H9 (cell line): ENCODE results near the gene HS2ST1. TPM values are rescaled to one million over a fixed set of nuclear protein-coding genes. Genes with fewer than 3 reads are reported as not detected.

Experiments used
- DNase-seq: peaks from one replicate; pipeline ENCODE4 v3.0.0-alpha.2; 2017
- H2AFZ ChIP-seq: one replicate; pipeline ENCODE4 v1.6.1; 2013; ENCODE audit warnings: mild to moderate bottlenecking, low read length, control low read depth, moderate library complexity
- H2AK5ac ChIP-seq: 2 replicates; pipeline ENCODE4 v1.6.1; 2013; ENCODE audit warnings: low read length, control low read depth, mixed read lengths; ENCODE audit not compliant: insufficient read length
- H2BK120ac ChIP-seq: one replicate; pipeline ENCODE4 v1.6.1; 2013; ENCODE audit warnings: low read depth, mild to moderate bottlenecking, low read length, control low read depth, inconsistent platforms; ENCODE audit not compliant: poor library complexity, severe bottlenecking
- H2BK12ac ChIP-seq: 2 replicates; pipeline ENCODE4 v1.6.1; 2013; ENCODE audit warnings: low read length, control low read depth, mixed read lengths, low read depth; ENCODE audit not compliant: insufficient read length
- H2BK15ac ChIP-seq: 2 replicates; pipeline ENCODE4 v1.6.1; 2013; ENCODE audit warnings: low read depth, low read length, control low read depth
- H2BK20ac ChIP-seq: one replicate; pipeline ENCODE4 v1.6.1; 2013; ENCODE audit warnings: low read depth, mild to moderate bottlenecking, low read length, control low read depth, inconsistent platforms; ENCODE audit not compliant: poor library complexity, severe bottlenecking
- H2BK5ac ChIP-seq: 2 replicates; pipeline ENCODE4 v1.6.1; 2013; ENCODE audit warnings: low read length, control low read depth, mixed read lengths; ENCODE audit not compliant: insufficient read length
- H3K14ac ChIP-seq: 2 replicates; pipeline ENCODE4 v1.6.1; 2013; ENCODE audit warnings: low read length, control low read depth; ENCODE audit not compliant: insufficient read depth
- H3K18ac ChIP-seq: 2 replicates; pipeline ENCODE4 v1.6.1; 2013; ENCODE audit warnings: low read depth, mild to moderate bottlenecking, mixed read lengths, low read length, control low read depth; ENCODE audit not compliant: insufficient read length
- H3K23ac ChIP-seq: 2 replicates; pipeline ENCODE4 v1.6.1; 2013; ENCODE audit warnings: low read length, control low read depth, mixed read lengths, low read depth; ENCODE audit not compliant: insufficient read length
- H3K23me2 ChIP-seq: 2 replicates; pipeline ENCODE4 v1.6.1; 2013; ENCODE audit warnings: low read depth, mild to moderate bottlenecking, mixed read lengths, low read length, control low read depth; ENCODE audit not compliant: insufficient read length, poor library complexity, severe bottlenecking
- H3K27ac ChIP-seq: 2 replicates; pipeline ENCODE4 v1.5.1; 2013; ENCODE audit warnings: low read length, control low read depth, mixed read lengths, low read depth; ENCODE audit not compliant: insufficient read length
- H3K27me3 ChIP-seq: 2 replicates; pipeline ENCODE4 v1.6.1; 2013; ENCODE audit warnings: low read length, control low read depth, inconsistent platforms; ENCODE audit not compliant: insufficient read depth
- H3K4ac ChIP-seq: 2 replicates; pipeline ENCODE4 v1.6.1; 2013; ENCODE audit warnings: low read depth, mild to moderate bottlenecking, control low read depth, inconsistent platforms, low read length, moderate library complexity
- H3K4me1 ChIP-seq: 2 replicates; pipeline ENCODE4 v1.6.1; 2013; ENCODE audit warnings: low read length, control low read depth, inconsistent platforms; ENCODE audit not compliant: insufficient read depth
- H3K4me2 ChIP-seq: 2 replicates; pipeline ENCODE4 v1.6.1; 2013; ENCODE audit warnings: low read length, control low read depth, mixed read lengths; ENCODE audit not compliant: insufficient read length, insufficient read depth
- H3K56ac ChIP-seq: 2 replicates; pipeline ENCODE4 v1.6.1; 2013; ENCODE audit warnings: low read depth, mild to moderate bottlenecking, mixed read lengths, low read length, control low read depth; ENCODE audit not compliant: insufficient read length
- H3K79me1 ChIP-seq: 2 replicates; pipeline ENCODE4 v1.6.1; 2013; ENCODE audit warnings: low read depth, mild to moderate bottlenecking, moderate library complexity, low read length, control low read depth, inconsistent platforms; ENCODE audit not compliant: insufficient read depth, poor library complexity, severe bottlenecking
- H3K79me2 ChIP-seq: 2 replicates; pipeline ENCODE4 v1.6.1; 2013; ENCODE audit warnings: low read length, control low read depth, inconsistent platforms; ENCODE audit not compliant: insufficient read depth
- H3K9ac ChIP-seq: 2 replicates; pipeline ENCODE4 v1.6.1; 2013; ENCODE audit warnings: low read length, control low read depth, mixed read lengths; ENCODE audit not compliant: insufficient read length; ENCODE audit errors: extremely low read depth
- H3K9me3 ChIP-seq: one replicate; pipeline ENCODE4 v1.6.1; 2013; ENCODE audit warnings: low read depth, low read length, inconsistent platforms; ENCODE audit not compliant: control insufficient read depth
- H3T11ph ChIP-seq: one replicate; pipeline ENCODE4 v1.6.1; 2013; ENCODE audit warnings: mild to moderate bottlenecking, low read length, control low read depth, inconsistent platforms
- H4K20me1 ChIP-seq: one replicate; pipeline ENCODE4 v1.6.1; 2013; ENCODE audit not compliant: control insufficient read depth, insufficient read length, insufficient read depth
- H4K5ac ChIP-seq: 2 replicates; pipeline ENCODE4 v1.6.1; 2013; ENCODE audit warnings: low read depth, mild to moderate bottlenecking, mixed read lengths, low read length, control low read depth; ENCODE audit not compliant: insufficient read length
- H4K8ac ChIP-seq: replicated peaks from 2 replicates; pipeline ENCODE4 v1.6.1; 2013; ENCODE audit warnings: low read length, control low read depth, mixed read lengths, low read depth; ENCODE audit not compliant: insufficient read length
- H4K91ac ChIP-seq: 2 replicates; pipeline ENCODE4 v1.6.1; 2013; ENCODE audit warnings: low read depth, mild to moderate bottlenecking, moderate library complexity, mixed read lengths, low read length, control low read depth; ENCODE audit not compliant: insufficient read length
- H3K27ac Mint-ChIP-seq, 3 experiments: 2 replicates in 2 of 3; 3 replicates in 1 of 3; pipeline ENCODE4 v1.8.0; 2020 to 2021; ENCODE audit warnings: mixed read lengths in 3 of 3, mild to moderate bottlenecking in 1 of 3, moderate library complexity in 1 of 3
- H3K27me3 Mint-ChIP-seq: 2 replicates; pipeline ENCODE4 v1.8.0; 2021; ENCODE audit warnings: low read depth, mild to moderate bottlenecking, moderate library complexity, mixed read lengths
- H3K36me3 Mint-ChIP-seq, 3 experiments: 2 replicates in 2 of 3; 3 replicates in 1 of 3; pipeline ENCODE4 v1.8.0; 2020 to 2021; ENCODE audit warnings: low read depth in 3 of 3, mixed read lengths in 3 of 3; ENCODE audit not compliant: insufficient read depth in 1 of 3
- H3K4me1 Mint-ChIP-seq, 2 experiments: 2 replicates each; pipeline ENCODE4 v1.8.0; 2020; ENCODE audit warnings: mixed read lengths in 2 of 2
- H3K4me3 Mint-ChIP-seq, 2 experiments: 2 replicates in 1 of 2; 3 replicates in 1 of 2; pipeline ENCODE4 v1.8.0; 2020 to 2021; ENCODE audit warnings: mild to moderate bottlenecking in 2 of 2, mixed read lengths in 2 of 2, moderate library complexity in 1 of 2
- H3K9me3 Mint-ChIP-seq, 2 experiments: 2 replicates in 1 of 2; 3 replicates in 1 of 2; pipeline ENCODE4 v1.8.0; 2020; ENCODE audit warnings: mild to moderate bottlenecking in 2 of 2, mixed read lengths in 2 of 2, moderate library complexity in 1 of 2
- CTCF ChIP-seq: fragments of 200-600 bp; sonication (generic); conservative IDR thresholded peaks from 3 replicates; pipeline ENCODE4 v1.8.0; 2021; ENCODE audit warnings: antibody characterized with exemption, mild to moderate bottlenecking
- WGBS: extraction: QIAGEN DNeasy Blood & Tissue Kit; methylation state at CpG from one replicate; pipeline ENCODE4 v1.1.7; 2013; ENCODE audit warnings: missing lambda C conversion rate, low lambda C conversion rate, mixed read lengths; ENCODE audit not compliant: insufficient read length; ENCODE audit errors: extremely low coverage; 5-methylcytosine and 5-hydroxymethylcytosine counted together
- total RNA-seq: library from RNA; stranded (reverse); gene quantifications from 2 replicates; pipeline ENCODE4 v1.2.1, GENCODE V29; 2021

Gene HS2ST1
- total RNA-seq, 1 experiment from 2014 or later: 20.1 TPM

- Histone ChIP-seq H4K91ac (no peak overlapping the region), H2AFZ (no peak overlapping the region), H3K4ac (no peak overlapping the region), H2BK20ac (no peak overlapping the region), H3K4me1 (peaks cover 3% of the 10 kb centered on the region; the same call in 1 of the 2 replicates), H3K56ac (no peak overlapping the region), H2BK5ac (no peak overlapping the region), H4K8ac (no peak overlapping the region), H2BK120ac (no peak overlapping the region), H3K23ac (no peak overlapping the region), H3K4me2 (no peak overlapping the region), H3K79me1 (no peaks in the 10 kb centered on the region), H3K9me3 (no peaks in the 10 kb centered on the region), H4K5ac (no peak overlapping the region), H3K18ac (no peak overlapping the region), H3K23me2 (no peaks in the 10 kb centered on the region), H3K9ac (no peak overlapping the region), H3K27me3 (no peaks in the 10 kb centered on the region), H3K27ac (no peak overlapping the region), H2BK12ac (no peak overlapping the region), H3T11ph (no peak overlapping the region), H4K20me1 (no peaks in the 10 kb centered on the region), H2BK15ac (no peak overlapping the region), H3K14ac (no peak overlapping the region), H3K79me2 (no peaks in the 10 kb centered on the region), H2AK5ac (no peak overlapping the region)
- Mint-ChIP-seq H3K27me3 (peaks cover 18% of the 10 kb centered on the region), H3K4me1 (peaks cover 17 to 23% of the 10 kb centered on the region in 2 experiments), H3K36me3 (no peaks in the 10 kb centered on the region), H3K9me3 (peaks cover 0 to 2% of the 10 kb centered on the region in 2 experiments; a peak in 1 of 5 replicates), H3K4me3 (no peak overlapping the region), H3K27ac (no peak overlapping the region; a peak in 1 of 7 replicates)
- no CpG with 5 or more reads among the region's 5 CpGs for WGBS
- DNase-seq: no peak
- no peak for TF ChIP-seq CTCF
Observed at GRCh38 chr1:87119541-87120140, 205.2 kb downstream of the HS2ST1 start.
